GM18502 (cell line): ENCODE data around the gene EFNA2.
"Not testable (repeated sequence)": the region's sequence is repeated elsewhere in the genome, so short reads cannot be mapped to it uniquely, and the experiment has no call there.

Experiments
- ATAC-seq: cut with Tn5 transposase; IDR thresholded peaks from one replicate; pipeline ENCODE4 v1.9.1; 2021; ENCODE audit warnings: mild to moderate bottlenecking; ENCODE audit not compliant: unreplicated experiment, poor library complexity

The EFNA2 gene

GRCh38 chr19:1312767-1313694, 27.4 kb downstream of the EFNA2 start:
- ATAC-seq, result no peak

DNA sequence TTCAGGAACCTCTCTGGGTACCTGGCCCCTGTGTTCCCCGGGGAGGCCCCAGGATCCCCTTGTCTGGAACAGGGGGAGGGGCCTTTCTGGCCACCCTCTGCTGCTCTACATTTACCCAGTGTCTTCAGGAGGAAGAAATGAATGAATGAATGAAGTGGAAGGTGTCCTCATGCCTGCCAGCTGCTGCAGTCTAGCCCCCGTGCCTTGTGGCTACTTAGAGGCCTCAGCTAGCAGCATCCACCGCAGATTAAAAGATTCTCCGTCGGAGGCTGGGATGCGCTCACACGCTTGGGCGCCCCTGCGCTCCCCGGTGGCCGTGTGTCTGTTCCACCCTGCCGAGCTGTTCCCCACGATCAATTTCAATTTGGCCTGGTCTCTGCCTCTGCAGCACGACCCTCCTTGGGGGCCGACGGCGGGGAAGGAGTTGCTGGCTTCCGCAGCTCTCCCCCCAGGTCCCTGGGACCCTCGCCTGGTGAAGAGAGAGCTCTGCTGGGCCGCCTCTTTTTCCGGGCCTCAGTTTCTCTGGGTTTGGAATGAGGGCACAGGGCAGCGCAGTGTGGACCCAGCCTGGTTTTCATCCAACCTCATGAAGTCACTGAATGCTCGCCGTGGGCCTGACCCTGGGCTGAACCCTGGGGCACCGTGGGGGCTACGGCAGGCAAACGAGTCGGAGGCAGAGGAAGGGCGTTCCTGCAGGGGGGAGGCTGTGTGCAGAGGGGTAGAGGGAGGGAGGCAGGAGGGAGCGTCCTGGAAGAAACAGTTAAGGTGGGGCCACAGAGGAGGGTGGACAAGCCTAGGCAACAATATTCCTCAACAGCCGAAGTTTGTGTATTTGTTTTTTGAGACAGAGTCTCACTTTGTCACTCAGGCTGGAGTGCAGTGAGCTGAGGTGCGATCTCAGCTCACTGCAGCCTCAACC, 28.3 kb downstream of the EFNA2 start:
- ATAC-seq, result no peak

GRCh38 chr19:1315470-1316166, 29.9 kb downstream of the EFNA2 start:
- no peak for ATAC-seq

DNA sequence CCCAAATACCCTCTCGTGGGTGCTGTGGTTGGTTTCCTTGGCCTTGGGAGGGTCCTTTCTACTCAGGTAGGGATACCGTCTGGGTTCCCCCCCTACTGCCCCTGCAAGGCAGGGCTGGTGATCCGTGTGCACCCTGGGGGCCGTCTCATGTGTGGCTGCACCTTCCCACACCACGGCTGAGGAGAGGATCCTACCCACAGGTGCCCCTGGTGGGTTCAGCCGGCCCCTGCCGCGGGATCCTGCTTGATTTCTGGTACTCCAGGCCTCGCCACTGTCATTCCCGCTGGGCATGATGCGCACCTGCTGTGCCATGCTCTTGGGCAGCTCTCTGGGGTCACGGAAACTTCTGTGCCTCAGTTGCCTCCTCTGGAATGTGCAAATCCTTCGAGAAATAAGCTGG, 30.8 kb downstream of the EFNA2 start:
- no peak for ATAC-seq

- ATAC-seq, result no peak
These were observed 31.8 kb downstream of the EFNA2 start for GRCh38 chr19:1317274-1318003.

DNA sequence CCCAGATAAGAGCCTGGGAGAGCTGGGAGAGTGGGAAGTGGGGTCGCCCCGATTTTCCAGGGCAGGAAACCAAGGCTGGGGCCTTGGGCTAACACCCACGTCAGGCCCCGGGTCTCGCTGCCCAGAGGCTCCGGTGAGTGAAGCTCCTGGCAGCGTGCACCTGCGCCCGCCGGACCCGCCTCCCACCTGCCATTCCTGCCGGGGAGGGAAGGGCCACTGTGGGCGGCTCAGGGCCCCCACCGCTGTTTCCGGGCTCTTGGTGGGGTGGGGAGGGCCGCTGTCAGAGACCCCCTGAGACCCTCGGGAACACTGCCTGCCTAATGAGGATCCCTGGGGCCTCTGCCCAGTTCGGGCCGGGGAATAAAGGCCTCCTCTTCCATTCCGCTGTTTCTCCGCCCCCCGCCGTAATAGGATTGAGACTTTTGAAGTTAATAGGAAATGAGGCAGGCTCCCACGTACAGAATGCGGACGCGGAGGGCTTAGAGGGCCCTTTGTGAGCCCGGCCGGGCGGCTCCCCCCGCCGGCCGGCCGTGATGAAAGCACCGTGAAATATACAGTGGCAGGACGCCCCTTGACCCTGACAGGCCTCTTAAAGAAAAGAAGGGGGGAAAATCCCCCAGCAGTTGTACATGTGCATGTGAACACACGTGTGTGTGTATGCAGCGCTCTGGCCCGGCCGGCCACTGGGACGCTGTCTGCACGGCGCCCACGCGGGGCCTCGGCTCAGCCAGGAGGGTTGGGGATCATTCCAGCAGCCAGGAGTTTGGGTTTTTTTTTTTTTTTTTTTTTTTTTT, 33.2 kb downstream of the EFNA2 start:
- ATAC-seq, result no peak

- not testable (repeated sequence) for ATAC-seq
These were observed 34.6 kb downstream of the EFNA2 start for GRCh38 chr19:1320282-1320650.

GRCh38 chr19:1321539-1321938, 35.9 kb downstream of the EFNA2 start:
- ATAC-seq, result no peak

DNA sequence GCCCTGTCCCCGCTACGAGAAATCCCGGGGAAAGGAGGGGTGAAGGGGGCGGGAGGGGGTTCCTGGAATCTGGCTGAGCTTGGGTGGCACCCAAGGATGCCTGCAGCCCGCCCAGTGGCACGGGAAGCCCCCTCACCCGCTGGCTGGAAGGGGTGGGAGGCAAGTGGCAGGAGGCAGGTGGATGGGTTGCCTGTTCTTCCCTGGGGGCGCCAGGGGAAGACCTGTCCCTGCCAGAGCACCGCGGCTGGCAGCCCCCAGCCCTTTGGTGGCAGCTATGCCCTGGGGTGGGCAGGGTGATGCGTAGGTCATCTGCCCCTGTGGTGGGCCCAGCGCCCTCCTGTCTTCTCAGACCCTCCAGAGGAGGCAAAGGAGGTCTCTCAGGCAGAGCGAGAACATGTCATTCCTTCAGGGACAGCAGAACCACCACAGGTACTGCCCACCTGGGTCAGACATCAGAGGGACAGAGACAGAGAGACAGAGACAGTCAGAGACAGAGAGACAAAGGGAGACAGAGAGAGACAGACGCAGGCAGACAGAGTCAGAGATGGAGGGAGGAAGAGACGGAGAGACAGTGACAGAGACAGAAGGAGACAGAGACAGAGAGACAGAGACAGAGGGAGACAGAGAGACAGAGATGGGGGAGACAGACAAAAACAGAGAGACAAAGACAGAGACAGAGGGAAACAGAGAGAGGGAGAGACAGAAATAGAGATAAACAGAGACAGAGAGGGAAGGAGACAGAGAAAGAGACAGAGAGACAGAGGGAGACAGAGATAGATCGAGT, 36.7 kb downstream of the EFNA2 start:
- no peak for ATAC-seq

GRCh38 chr19:1324249-1324805, 38.7 kb downstream of the EFNA2 start:
- ATAC-seq, result no peak

DNA sequence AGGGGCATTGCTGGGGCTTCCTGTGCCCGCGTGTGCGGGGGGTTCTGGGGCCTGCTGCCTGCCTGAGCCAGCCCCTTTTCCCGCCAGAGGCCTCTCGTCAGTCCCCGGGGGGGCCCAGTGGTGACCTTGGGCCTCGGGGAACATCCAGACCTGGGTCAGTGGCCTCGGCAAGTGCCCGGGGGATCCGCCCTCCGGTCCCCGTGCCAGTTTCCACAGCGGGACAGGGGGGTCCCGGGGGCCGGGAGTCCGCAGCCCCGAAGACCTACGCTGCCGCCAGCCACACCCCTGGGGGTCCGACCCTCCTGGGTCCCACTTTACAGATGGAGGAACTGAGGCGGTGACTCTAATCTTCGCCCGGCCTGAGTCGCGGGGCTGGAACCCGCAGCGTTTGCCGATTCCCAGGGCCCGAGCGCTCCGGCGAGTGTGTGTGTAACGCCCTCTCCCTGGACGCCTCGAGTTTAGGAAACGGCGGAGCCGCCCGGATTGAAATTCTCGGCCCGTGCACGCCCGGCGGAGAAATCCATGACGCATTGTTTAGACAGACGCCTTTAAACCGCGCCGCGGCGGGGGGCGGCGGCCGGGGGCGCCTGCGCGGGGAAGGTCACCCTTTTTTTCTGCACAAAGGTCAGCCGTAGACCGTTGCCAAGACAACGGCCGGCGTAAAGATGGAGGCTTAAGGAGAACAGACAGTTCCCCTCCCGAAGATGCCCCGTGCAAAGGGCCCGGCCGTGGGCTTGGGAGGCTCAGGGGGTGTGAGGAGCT, 39.3 kb downstream of the EFNA2 start:
- no peak for ATAC-seq

DNA sequence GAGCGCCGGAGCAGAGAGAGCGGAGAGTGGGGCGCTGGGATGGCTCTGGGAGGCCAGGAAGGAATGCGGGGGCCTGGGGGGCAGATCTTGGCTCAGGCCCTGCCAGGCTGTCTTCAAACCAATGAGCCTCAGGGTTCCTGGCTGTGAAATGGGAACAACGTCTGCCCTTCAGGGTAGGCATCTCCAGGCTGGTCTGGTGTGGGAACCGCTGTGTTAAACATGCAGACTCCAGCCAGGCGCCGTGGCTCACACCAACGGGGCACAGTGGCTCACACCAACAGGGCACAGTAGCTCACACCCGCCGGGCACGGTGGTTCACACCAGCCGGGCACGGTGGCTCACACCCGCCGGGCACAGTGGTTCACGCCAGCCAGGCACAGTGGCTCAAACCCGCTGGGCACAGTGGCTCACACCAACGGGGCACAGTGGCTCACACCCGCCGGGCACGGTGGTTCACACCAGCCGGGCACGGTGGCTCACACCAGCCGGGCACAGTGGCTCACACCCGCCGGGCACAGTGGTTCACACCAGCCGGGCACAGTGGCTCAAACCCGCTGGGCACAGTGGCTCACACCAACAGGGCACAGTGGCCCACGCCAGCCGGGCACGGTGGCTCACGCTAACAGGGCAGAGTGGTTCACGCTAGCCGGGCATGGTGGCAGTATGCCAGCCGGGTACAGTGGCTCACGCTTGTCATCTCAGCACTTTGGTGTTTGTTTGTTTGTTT, 40.1 kb downstream of the EFNA2 start:
- no peak for ATAC-seq

GRCh38 chr19:1327125-1327524, 41.5 kb downstream of the EFNA2 start:
- no peak for ATAC-seq

DNA sequence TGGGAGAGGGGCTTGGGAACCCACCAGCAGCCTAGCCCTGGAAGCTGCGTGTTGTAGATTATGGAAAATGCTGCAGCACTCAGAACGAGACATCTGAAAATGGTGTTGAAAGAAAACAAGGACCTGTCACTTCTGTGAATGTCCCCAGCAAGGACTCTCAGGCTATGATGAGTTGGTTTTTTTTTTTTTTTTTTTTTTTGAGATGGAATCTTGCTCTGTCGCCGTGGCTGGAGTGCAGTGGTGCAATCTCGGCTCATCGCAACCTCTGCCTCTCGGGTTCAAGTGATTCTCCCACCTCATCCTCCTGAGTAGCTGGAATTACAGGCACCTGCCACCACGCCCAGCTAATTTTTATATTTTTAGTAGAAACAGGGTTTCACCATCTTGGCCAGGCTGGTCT, 46.5 kb downstream of the EFNA2 start:
- not testable (repeated sequence) for ATAC-seq

DNA sequence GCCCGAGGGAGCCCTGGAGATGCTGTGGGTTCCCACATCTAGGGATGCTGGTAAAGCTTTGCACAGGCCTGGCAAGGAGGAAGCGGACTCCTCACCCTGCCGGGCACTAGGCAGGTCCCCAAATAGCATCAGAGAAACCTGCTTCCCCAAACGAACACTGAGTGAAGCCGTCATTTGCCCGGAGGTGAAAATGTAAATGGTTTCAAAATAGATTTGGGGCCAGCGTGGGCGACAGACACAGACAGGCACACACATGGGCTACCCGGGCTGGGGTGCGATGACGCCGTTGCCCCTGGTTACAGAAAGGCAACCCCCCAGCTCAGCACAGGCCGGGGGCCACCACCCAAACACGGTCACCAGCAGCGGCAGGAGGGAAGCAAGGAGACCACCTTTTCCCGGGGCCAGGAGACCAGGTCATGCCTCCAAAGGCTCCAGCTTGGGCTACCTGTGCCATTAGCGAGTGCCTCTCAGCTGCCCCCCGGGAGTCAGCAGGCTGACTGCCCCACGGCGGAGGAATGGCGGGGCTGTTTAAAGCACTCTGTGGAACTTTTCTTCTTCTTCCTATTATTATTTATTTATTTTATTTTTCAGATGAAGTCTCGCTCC, 50.5 kb downstream of the EFNA2 start:
- no peak for ATAC-seq

- ATAC-seq, result no peak
These were observed 55.2 kb downstream of the EFNA2 start for GRCh38 chr19:1340681-1341469.
